ENCODE measurements around the gene PHTF1.

Gene PHTF1

GRCh38 chr1:113662101-113662500 is 97.2 kb downstream of the PHTF1 start:
- DNase-seq, result no peak

- DNase-seq, result no peak
Observed at GRCh38 chr1:113660088-113660487, 99.2 kb downstream of the PHTF1 start.

GRCh38 chr1:113659556-113659955 is 99.7 kb downstream of the PHTF1 start:
- DNase-seq, result no peak

GRCh38 chr1:113659035-113659434 is 100.3 kb downstream of the PHTF1 start:
- no peak for DNase-seq

GRCh38 chr1:113657556-113658063 is 101.7 kb downstream of the PHTF1 start:
- no peak for DNase-seq

- no peak for DNase-seq
Observed at GRCh38 chr1:113657126-113657525, 102.2 kb downstream of the PHTF1 start.

GRCh38 chr1:113654883-113655282 is 104.4 kb downstream of the PHTF1 start:
- no peak for DNase-seq

- DNase-seq, result no peak
Observed at GRCh38 chr1:113653741-113654140, 105.5 kb downstream of the PHTF1 start.

- no peak for DNase-seq
Observed at GRCh38 chr1:113652771-113653170, 106.5 kb downstream of the PHTF1 start.

GRCh38 chr1:113648478-113648877 is 110.8 kb downstream of the PHTF1 start:
- no peak for DNase-seq

- no peak for DNase-seq
Observed at GRCh38 chr1:113647164-113647563, 112.1 kb downstream of the PHTF1 start.

Data from DMS153 (cell line).